Neural progenitor cell (in vitro differentiated cells): Measurements from ENCODE around the gene MAPK1.

Source experiments
- CTCF ChIP-seq: fragments of 200-600 bp; sonication (generic); IDR thresholded peaks from 2 replicates; pipeline ENCODE4 v1.5.1; 2017; ENCODE audit warnings: antibody characterized with exemption, mild to moderate bottlenecking
- EZH2phosphoT487 ChIP-seq: fragments of 200-600 bp; sonication (generic); IDR thresholded peaks from 2 replicates; pipeline ENCODE4 v1.6.1; 2017; ENCODE audit warnings: antibody characterized with exemption

GRCh38 chr22:21865041-21865440 is 2.4 kb downstream of the MAPK1 start:
- no peak for TF ChIP-seq CTCF
- TF ChIP-seq EZH2phosphoT487, result no peak
